ENCODE data around the gene DYNC1LI2.

The DYNC1LI2 gene

GRCh38 chr16:66681676-66682075 lies 69.7 kb downstream of the DYNC1LI2 start:
- DNase-seq (ENCODE audit: low read depth) = no peak
- H3K4me3 ChIP-seq (ENCODE audit: low read length) = no peak overlapping the region
- no peak for TF ChIP-seq CTCF (conservative IDR thresholded peaks at IDR 0.05; ENCODE audit: low read depth, low read length)

- no peak for TF ChIP-seq CTCF (conservative IDR thresholded peaks at IDR 0.05; ENCODE audit: low read depth, low read length)
- no peak overlapping the region for H3K4me3 ChIP-seq (ENCODE audit: low read length)
- DNase-seq (ENCODE audit: low read depth) = no peak
Measured at GRCh38 chr16:66678337-66678736, 73.1 kb downstream of the DYNC1LI2 start.

GRCh38 chr16:66677836-66678235 lies 73.6 kb downstream of the DYNC1LI2 start:
- DNase-seq (ENCODE audit: low read depth) = no peak
- no peak for TF ChIP-seq CTCF (conservative IDR thresholded peaks at IDR 0.05; ENCODE audit: low read depth, low read length)
- H3K4me3 ChIP-seq (ENCODE audit: low read length) = no peak overlapping the region

GRCh38 chr16:66677179-66677578 lies 74.2 kb downstream of the DYNC1LI2 start:
- DNase-seq (ENCODE audit: low read depth) = no peak
- H3K4me3 ChIP-seq (ENCODE audit: low read length) = no peak overlapping the region
- TF ChIP-seq CTCF (conservative IDR thresholded peaks at IDR 0.05; ENCODE audit: low read depth, low read length) = no peak

- no peak for DNase-seq (ENCODE audit: low read depth)
- no peak for TF ChIP-seq CTCF (conservative IDR thresholded peaks at IDR 0.05; ENCODE audit: low read depth, low read length)
- no peak overlapping the region for H3K4me3 ChIP-seq (ENCODE audit: low read length)
Measured at GRCh38 chr16:66676599-66676998, 74.8 kb downstream of the DYNC1LI2 start.

- no peak for TF ChIP-seq CTCF (conservative IDR thresholded peaks at IDR 0.05; ENCODE audit: low read depth, low read length)
- H3K4me3 ChIP-seq (ENCODE audit: low read length) = no peak overlapping the region
- no peak for DNase-seq (ENCODE audit: low read depth)
Measured at GRCh38 chr16:66673691-66674090, 77.7 kb downstream of the DYNC1LI2 start.

Measured in retinal pigment epithelial cell (primary cell).